ENCODE data around the gene CDC42BPB.

- TF ChIP-seq CTCF (IDR thresholded peaks at IDR 0.05) (no peak), POLR2A (IDR thresholded peaks at IDR 0.05) (no peak)
These were observed 165.8 kb downstream of the CDC42BPB start for GRCh38 chr14:102891556-102891955.
